Upper lobe of right lung (tissue), 1 donor: ENCODE measurements around the gene CBL. TPM values are rescaled to one million over a fixed set of nuclear protein-coding genes. Genes with fewer than 3 reads are reported as not detected.
A peak's percentile ranks its signal among the peaks of the same experiment; 100 is the strongest.
"Not testable (repeated sequence)": the region's sequence is repeated elsewhere in the genome, so short reads cannot be mapped to it uniquely, and the experiment has no call there.

ENCODE experiments used
- ATAC-seq: fragments of 200-7000 bp; cut with Tn5 transposase; one replicate; pipeline ENCODE4 v1.9.1; 2020; ENCODE audit warnings: mild to moderate bottlenecking, moderate library complexity
- DNase-seq: peaks from one replicate; pipeline ENCODE4 v3.0.0-alpha.2; 2020
- H3K27ac ChIP-seq: fragments of 200-600 bp; one replicate; pipeline ENCODE4 v1.8.0; 2022
- H3K27me3 ChIP-seq: fragments of 200-600 bp; one replicate; pipeline ENCODE4 v1.8.0; 2022; ENCODE audit warnings: mild to moderate bottlenecking
- H3K36me3 ChIP-seq: fragments of 200-600 bp; one replicate; pipeline ENCODE4 v1.8.0; 2022
- H3K4me1 ChIP-seq: fragments of 200-600 bp; one replicate; pipeline ENCODE4 v1.8.0; 2022
- H3K4me3 ChIP-seq: fragments of 200-600 bp; one replicate; pipeline ENCODE4 v1.8.0; 2022; ENCODE audit warnings: mild to moderate bottlenecking
- H3K9me3 ChIP-seq: fragments of 200-600 bp; one replicate; pipeline ENCODE4 v1.8.0; 2022
- CTCF ChIP-seq: fragments of 200-600 bp; IDR thresholded peaks from one replicate; pipeline ENCODE4 v1.8.0; 2022; ENCODE audit warnings: antibody characterized with exemption
- intact Hi-C: fragments of 100-400 bp; cut with DNase I; formaldehyde crosslinking; loops from one replicate; pipeline ENCODE4 v1.11.0; 2022
- total RNA-seq: library from RNA; stranded (reverse); fragmentation: NEBNext Ultra II Directional; extraction: Animal tissue kit (Norgen Biotek cat#: 25700); gene quantifications from one replicate; pipeline ENCODE4 v1.2.1, GENCODE V29; 2021
- donor health status: DM: no; HTN: yes; CAD: no; lungs with severe emphysema.

CBL gene
- total RNA-seq, 1 donor from 2014 or later: 30.0 TPM

GRCh38 chr11:119161871-119162270 is 44.3 kb upstream of the CBL start:
- Histone ChIP-seq H3K9me3 (no peaks in the 10 kb centered on the region), H3K36me3 (no peaks in the 10 kb centered on the region), H3K27ac (no peak overlapping the region), H3K4me3 (no peak overlapping the region), H3K27me3 (no peaks in the 10 kb centered on the region), H3K4me1 (no peaks in the 10 kb centered on the region)
- TF ChIP-seq CTCF: no peak
- DNase-seq (no peak), ATAC-seq (no peak)
- intact Hi-C loops: no loop called here

GRCh38 chr11:119166368-119167076 is 39.6 kb upstream of the CBL start:
- DNase-seq (no peak), ATAC-seq (no peak)
- Histone ChIP-seq H3K9me3 (no peaks in the 10 kb centered on the region), H3K36me3 (no peaks in the 10 kb centered on the region), H3K4me3 (no peak overlapping the region), H3K27me3 (no peaks in the 10 kb centered on the region), H3K4me1 (peaks cover 5% of the 10 kb centered on the region), H3K27ac (no peak overlapping the region)
- TF ChIP-seq CTCF: no peak
- intact Hi-C loops: no loop called here

GRCh38 chr11:119167077-119167458 is 39.1 kb upstream of the CBL start:
- H3K36me3 ChIP-seq, DNase-seq, H3K4me1 ChIP-seq, H3K27me3 ChIP-seq, H3K4me3 ChIP-seq, H3K9me3 ChIP-seq, H3K27ac ChIP-seq, ATAC-seq, intact Hi-C loops: not testable (repeated sequence)

GRCh38 chr11:119167933-119168332 is 38.2 kb upstream of the CBL start:
- peak; percentile 1 for ATAC-seq
- Histone ChIP-seq H3K4me3 (no peak overlapping the region), H3K4me1 (peaks cover 5% of the 10 kb centered on the region), H3K27ac (peak overlapping the region; percentile 97), H3K36me3 (no peaks in the 10 kb centered on the region), H3K9me3 (no peaks in the 10 kb centered on the region), H3K27me3 (no peaks in the 10 kb centered on the region)
- DNase-seq: no peak
- intact Hi-C loops: no loop called here
- TF ChIP-seq CTCF: no peak

- peaks cover 5% of the 10 kb centered on the region for H3K4me1 ChIP-seq
- intact Hi-C loops: no loop called here
- peak; percentile 93 for DNase-seq
- ATAC-seq: peak; percentile 97
- peaks cover 3% of the 10 kb centered on the region for H3K36me3 ChIP-seq
- peak; percentile 79 for TF ChIP-seq CTCF
- no peaks in the 10 kb centered on the region for H3K27me3 ChIP-seq
- peak within 1 kb of the TSS; percentile 94 for H3K4me3 ChIP-seq
- H3K9me3 ChIP-seq: no peaks in the 10 kb centered on the region
- peak within 1 kb of the TSS; percentile 97 for H3K27ac ChIP-seq
Measured at GRCh38 chr11:119168471-119169281, 37.5 kb upstream of the CBL start, which contains the start of gene NLRX1. Gene NLRX1, plus strand, starts transcription at chr11:119168725. Its CDS starts 2,679 bp downstream, at chr11:119171404.

GRCh38 chr11:119169282-119169719 is 36.8 kb upstream of the CBL start:
- intact Hi-C loops: no loop called here
- no peak for TF ChIP-seq CTCF
- Histone ChIP-seq H3K36me3 (peaks cover 9% of the 10 kb centered on the region), H3K27me3 (no peaks in the 10 kb centered on the region), H3K4me1 (peaks cover 5% of the 10 kb centered on the region), H3K9me3 (no peaks in the 10 kb centered on the region), H3K27ac (peak overlapping the region; percentile 97), H3K4me3 (peak overlapping the region; percentile 94)
- ATAC-seq (peak; percentile 74), DNase-seq (peak; percentile 80)
